Left ventricle myocardium inferior (tissue), 1 donor: ENCODE measurements around the gene DCUN1D1. TPM values are rescaled to one million over a fixed set of nuclear protein-coding genes. Genes with fewer than 3 reads are reported as not detected.

Experiments used
- DNase-seq: peaks from one replicate; pipeline ENCODE4 v3.0.0-alpha.2; 2020
- H3K27ac ChIP-seq: fragments of 200-600 bp; replicated peaks from 2 replicates; pipeline ENCODE4 v1.8.0; 2021
- H3K27me3 ChIP-seq: fragments of 200-600 bp; 2 replicates; pipeline ENCODE4 v1.8.0; 2021; ENCODE audit warnings: low read depth
- H3K36me3 ChIP-seq: fragments of 200-600 bp; 2 replicates; pipeline ENCODE4 v1.8.0; 2021
- H3K4me1 ChIP-seq: fragments of 200-600 bp; 2 replicates; pipeline ENCODE4 v1.8.0; 2021
- H3K4me3 ChIP-seq: fragments of 200-600 bp; 2 replicates; pipeline ENCODE4 v1.8.0; 2021; ENCODE audit warnings: mild to moderate bottlenecking, moderate library complexity
- H3K9me3 ChIP-seq: fragments of 200-600 bp; replicated peaks from 2 replicates; pipeline ENCODE4 v1.8.0; 2021
- intact Hi-C: fragments of 100-400 bp; cut with micrococcal nuclease; formaldehyde crosslinking; loops from one replicate; pipeline ENCODE4 v1.11.0; 2022
- total RNA-seq: library from RNA; stranded (reverse); fragmentation: NEBNext Ultra II Directional; extraction: Animal tissue kit (Norgen Biotek cat#: 25700); gene quantifications from one replicate; pipeline ENCODE4 v1.2.1, GENCODE V29; 2021
- TF ChIP-seq, protein P1 (sequence below): fragments of 200-600 bp; IDR thresholded peaks from 2 replicates; pipeline ENCODE4 v1.8.0; 2021; ENCODE audit warnings: antibody characterized with exemption, mild to moderate bottlenecking, borderline replicate concordance
- donor health status: DM: no; HTN: yes; CAD: no; lungs with severe emphysema.

The DCUN1D1 gene
- total RNA-seq, 1 donor from 2014 or later = 31.7 TPM

DNA sequence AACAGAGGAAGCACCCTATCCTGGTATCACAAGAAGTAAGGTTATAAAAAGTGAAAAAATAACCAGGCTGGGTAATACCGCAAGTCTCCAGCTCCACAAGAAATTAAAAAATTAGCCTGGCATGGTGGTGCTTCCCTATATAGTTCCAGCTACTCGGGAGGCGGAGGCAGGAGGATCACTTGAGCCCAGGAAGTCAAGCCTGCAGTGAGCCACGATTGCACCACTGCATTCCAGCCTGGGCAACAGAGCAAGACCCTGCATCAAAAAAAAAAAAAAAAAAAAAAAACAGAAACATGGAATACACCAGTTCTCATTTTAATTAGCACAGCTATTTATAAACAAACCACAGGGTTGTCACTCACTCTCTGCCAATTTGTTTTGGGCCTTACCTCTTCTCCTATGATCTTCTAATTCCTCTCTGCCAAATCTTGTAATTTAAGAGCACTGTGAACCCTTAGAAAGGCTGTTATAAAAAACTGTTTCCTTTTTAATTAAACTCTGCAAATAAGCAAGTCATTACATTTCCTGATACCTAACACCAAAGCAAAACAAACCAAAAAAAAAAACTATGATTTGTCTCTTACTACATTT, 22.6 kb downstream of the DCUN1D1 start:
- TF ChIP-seq, protein P1, sequence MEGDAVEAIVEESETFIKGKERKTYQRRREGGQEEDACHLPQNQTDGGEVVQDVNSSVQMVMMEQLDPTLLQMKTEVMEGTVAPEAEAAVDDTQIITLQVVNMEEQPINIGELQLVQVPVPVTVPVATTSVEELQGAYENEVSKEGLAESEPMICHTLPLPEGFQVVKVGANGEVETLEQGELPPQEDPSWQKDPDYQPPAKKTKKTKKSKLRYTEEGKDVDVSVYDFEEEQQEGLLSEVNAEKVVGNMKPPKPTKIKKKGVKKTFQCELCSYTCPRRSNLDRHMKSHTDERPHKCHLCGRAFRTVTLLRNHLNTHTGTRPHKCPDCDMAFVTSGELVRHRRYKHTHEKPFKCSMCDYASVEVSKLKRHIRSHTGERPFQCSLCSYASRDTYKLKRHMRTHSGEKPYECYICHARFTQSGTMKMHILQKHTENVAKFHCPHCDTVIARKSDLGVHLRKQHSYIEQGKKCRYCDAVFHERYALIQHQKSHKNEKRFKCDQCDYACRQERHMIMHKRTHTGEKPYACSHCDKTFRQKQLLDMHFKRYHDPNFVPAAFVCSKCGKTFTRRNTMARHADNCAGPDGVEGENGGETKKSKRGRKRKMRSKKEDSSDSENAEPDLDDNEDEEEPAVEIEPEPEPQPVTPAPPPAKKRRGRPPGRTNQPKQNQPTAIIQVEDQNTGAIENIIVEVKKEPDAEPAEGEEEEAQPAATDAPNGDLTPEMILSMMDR = no peak
- Histone ChIP-seq H3K36me3 (peaks cover 43% of the 10 kb centered on the region), H3K4me3 (no peak overlapping the region), H3K9me3 (no peaks in the 10 kb centered on the region), H3K4me1 (peaks cover 31% of the 10 kb centered on the region), H3K27ac (no peak overlapping the region), H3K27me3 (no peaks in the 10 kb centered on the region)
- intact Hi-C loops = no loop called here
- DNase-seq = no peak

DNA sequence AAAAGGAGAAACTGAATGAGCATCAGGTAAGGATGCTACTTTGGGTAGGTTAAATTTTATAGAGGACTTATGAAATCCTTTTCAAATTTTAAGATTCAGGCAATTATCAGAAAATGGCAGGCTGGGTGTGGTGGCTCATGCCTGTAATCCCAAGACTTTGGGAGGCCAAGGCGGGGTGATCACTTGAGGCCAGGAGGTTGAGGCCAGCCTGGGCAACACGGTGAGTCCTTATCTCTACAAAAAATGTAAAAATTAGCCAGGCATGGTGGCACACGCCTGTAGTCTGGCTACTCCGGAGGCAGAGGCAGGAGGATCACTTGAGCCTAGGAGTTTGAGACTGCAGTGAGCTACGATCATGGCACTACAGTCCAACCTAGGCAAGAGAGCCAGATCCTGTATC, 23.1 kb downstream of the DCUN1D1 start:
- Histone ChIP-seq H3K9me3 (no peaks in the 10 kb centered on the region), H3K36me3 (peaks cover 47% of the 10 kb centered on the region), H3K4me1 (peaks cover 25% of the 10 kb centered on the region), H3K27ac (no peak overlapping the region), H3K27me3 (no peaks in the 10 kb centered on the region), H3K4me3 (no peak overlapping the region)
- no peak for DNase-seq
- intact Hi-C loops = no loop called here
- TF ChIP-seq, protein P1 = no peak

- Histone ChIP-seq H3K27me3 (no peaks in the 10 kb centered on the region), H3K4me1 (peaks cover 12% of the 10 kb centered on the region), H3K36me3 (peaks cover 43% of the 10 kb centered on the region), H3K4me3 (no peak overlapping the region), H3K27ac (no peak overlapping the region), H3K9me3 (no peaks in the 10 kb centered on the region)
- TF ChIP-seq, protein P1 = no peak
- intact Hi-C loops = no loop called here
- DNase-seq = no peak
These were observed 25.6 kb downstream of the DCUN1D1 start for GRCh38 chr3:182954553-182955235.

DNA sequence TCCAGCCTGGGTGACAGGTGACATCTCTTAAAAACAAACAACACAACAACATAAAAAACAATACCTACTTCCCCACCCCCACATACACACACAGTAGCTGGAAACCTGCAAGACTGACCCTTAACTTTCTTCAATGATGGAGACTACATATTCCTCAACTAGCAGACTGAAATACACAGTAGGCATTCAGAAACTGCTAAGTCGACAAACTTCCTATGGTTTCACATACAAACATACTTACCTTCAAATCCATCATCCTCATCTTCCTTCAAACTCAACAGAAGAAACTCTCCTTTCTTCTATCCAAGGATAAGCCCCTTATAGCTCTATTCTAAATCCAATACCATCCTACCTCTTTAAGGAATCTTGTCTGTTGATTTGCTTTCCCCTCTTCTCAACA, 30.6 kb downstream of the DCUN1D1 start:
- TF ChIP-seq, protein P1 = no peak
- no peaks in the 10 kb centered on the region for H3K9me3 ChIP-seq
- no peak overlapping the region for H3K4me3 ChIP-seq
- intact Hi-C loops = no loop called here
- no peak for DNase-seq
- no peaks in the 10 kb centered on the region for H3K27me3 ChIP-seq
- H3K36me3 ChIP-seq = peaks cover 53% of the 10 kb centered on the region
- H3K4me1 ChIP-seq = no peaks in the 10 kb centered on the region
- H3K27ac ChIP-seq = no peak overlapping the region

GRCh38 chr3:182948305-182948704, 32.0 kb downstream of the DCUN1D1 start:
- Histone ChIP-seq H3K4me3 (no peak overlapping the region), H3K9me3 (no peaks in the 10 kb centered on the region), H3K27ac (no peak overlapping the region), H3K36me3 (peaks cover 53% of the 10 kb centered on the region), H3K27me3 (no peaks in the 10 kb centered on the region), H3K4me1 (no peaks in the 10 kb centered on the region)
- TF ChIP-seq, protein P1 = no peak
- DNase-seq = no peak
- intact Hi-C loops = no loop called here
